GM18508 (cell line): ENCODE measurements around the gene KCNH3.
"Not testable (repeated sequence)": the region's sequence is repeated elsewhere in the genome, so short reads cannot be mapped to it uniquely, and the experiment has no call there.

Experiments
- ATAC-seq: cut with Tn5 transposase; IDR thresholded peaks from one replicate; pipeline ENCODE4 v1.9.1; 2021; ENCODE audit warnings: moderate number of reproducible peaks; ENCODE audit not compliant: insufficient read depth, unreplicated experiment

Gene KCNH3

GRCh38 chr12:49583366-49584094, 44.7 kb downstream of the KCNH3 start:
- no peak for ATAC-seq

GRCh38 chr12:49584591-49584990, 45.8 kb downstream of the KCNH3 start:
- no peak for ATAC-seq

- no peak for ATAC-seq
Observed at GRCh38 chr12:49585477-49586459, 46.9 kb downstream of the KCNH3 start.

- ATAC-seq: no peak
Observed at GRCh38 chr12:49587174-49587908, 48.5 kb downstream of the KCNH3 start.

GRCh38 chr12:49588281-49588680, 49.5 kb downstream of the KCNH3 start:
- no peak for ATAC-seq

GRCh38 chr12:49588721-49589516, 50.1 kb downstream of the KCNH3 start:
- ATAC-seq: no peak

GRCh38 chr12:49598527-49598926, 59.7 kb downstream of the KCNH3 start:
- no peak for ATAC-seq

GRCh38 chr12:49599961-49600360, 61.1 kb downstream of the KCNH3 start:
- no peak for ATAC-seq

GRCh38 chr12:49603721-49604120, 64.9 kb downstream of the KCNH3 start:
- ATAC-seq: no peak

GRCh38 chr12:49604856-49605255, 66.0 kb downstream of the KCNH3 start:
- no peak for ATAC-seq

- not testable (repeated sequence) for ATAC-seq
Observed at GRCh38 chr12:49605539-49605938, 66.7 kb downstream of the KCNH3 start, which contains the start of gene FAM186B. Gene FAM186B (minus strand): TSS chr12:49605639. CDS start chr12:49605477, 162 bp downstream.
